Activated CD8-positive, alpha-beta memory T cell treated with anti-CD3 and anti-CD28 coated beads for 48 hours (primary cell): Measurements from ENCODE around the gene RASIP1.
A peak's percentile ranks its signal among the peaks of the same experiment; 100 is the strongest.

Experiments
- DNase-seq, 3 experiments: peaks; one replicate each; pipeline ENCODE4 v3.0.0-alpha.2; 2020; ENCODE audit warnings: low read depth in 2 of 3, low spot score in 2 of 3

The RASIP1 gene

GRCh38 chr19:48674921-48675824, 65.2 kb downstream of the RASIP1 start:
- peak; percentile 27 to 58 (median 47) for DNase-seq

GRCh38 chr19:48674216-48674809, 66.1 kb downstream of the RASIP1 start:
- DNase-seq, result no peak

GRCh38 chr19:48673436-48674100, 66.8 kb downstream of the RASIP1 start:
- DNase-seq, result no peak

GRCh38 chr19:48672994-48673393, 67.4 kb downstream of the RASIP1 start, which contains the start of gene NTN5:
Gene NTN5 (minus strand): TSS chr19:48673017. CDS start chr19:48670986, 2,031 bp downstream.
- DNase-seq, result no peak

- DNase-seq, result no peak
Observed at GRCh38 chr19:48671446-48671995, 68.9 kb downstream of the RASIP1 start.

GRCh38 chr19:48670699-48671445, 69.5 kb downstream of the RASIP1 start:
- no peak for DNase-seq
